ENCODE data around the gene KRT2. TPM values are rescaled to one million over a fixed set of nuclear protein-coding genes. Genes with fewer than 3 reads are reported as not detected.

KRT2 gene
- total and polyA plus RNA-seq, 2 of the 8 experiments (the other 6 are each of a cell fraction or from before 2014, with no cell fraction given) = not detected

- TF ChIP-seq CHD7 (IDR thresholded peaks at IDR 0.05; ENCODE audit: insufficient replicate concordance, low read length) (no peak), CEBPB (IDR thresholded peaks at IDR 0.05; ENCODE audit: low read depth, low read length) (no peak), SIX5 (IDR thresholded peaks at IDR 0.05; ENCODE audit: low read depth, low read length) (no peak)
Measured at GRCh38 chr12:52644078-52644415, 8.0 kb downstream of the KRT2 start (continued).
